Dermis blood vessel endothelial cell (primary cell): Measurements from ENCODE around the gene SLC39A11. TPM values are rescaled to one million over a fixed set of nuclear protein-coding genes. Genes with fewer than 3 reads are reported as not detected.
"Not testable (repeated sequence)": the region's sequence is repeated elsewhere in the genome, so short reads cannot be mapped to it uniquely, and the experiment has no call there.

ENCODE experiments used
- DNase-seq: peaks from one replicate; pipeline ENCODE4 v3.0.0; 2010
- total RNA-seq: library from RNA; depleted of rRNA; stranded (reverse); fragments of >200 nt; gene quantifications from 2 replicates; pipeline ENCODE4 v1.2.3, GENCODE V29; 2014

Gene SLC39A11
- total RNA-seq, 1 donor from 2014 or later = 17.4 TPM

DNA sequence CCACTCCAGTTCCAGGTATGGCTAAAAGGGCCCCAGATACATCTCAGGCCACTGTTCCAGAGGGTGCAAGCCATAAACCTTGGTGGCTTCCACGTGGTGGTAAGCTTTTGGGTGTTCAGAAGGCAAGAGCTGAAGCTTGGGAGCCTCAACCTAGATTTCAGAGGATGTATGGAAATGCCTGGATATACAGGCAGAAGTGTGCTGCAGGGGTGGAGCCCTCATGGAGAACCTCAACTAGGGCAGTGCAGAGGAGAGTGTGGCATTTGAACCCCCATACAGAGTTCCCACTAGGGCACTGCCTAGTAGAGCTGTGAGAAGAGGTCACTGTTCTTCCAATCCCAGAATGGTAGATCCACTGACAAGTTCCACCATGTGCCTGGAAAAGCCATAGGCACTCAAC is 267.3 kb downstream of the SLC39A11 start:
- DNase-seq = no peak

DNA sequence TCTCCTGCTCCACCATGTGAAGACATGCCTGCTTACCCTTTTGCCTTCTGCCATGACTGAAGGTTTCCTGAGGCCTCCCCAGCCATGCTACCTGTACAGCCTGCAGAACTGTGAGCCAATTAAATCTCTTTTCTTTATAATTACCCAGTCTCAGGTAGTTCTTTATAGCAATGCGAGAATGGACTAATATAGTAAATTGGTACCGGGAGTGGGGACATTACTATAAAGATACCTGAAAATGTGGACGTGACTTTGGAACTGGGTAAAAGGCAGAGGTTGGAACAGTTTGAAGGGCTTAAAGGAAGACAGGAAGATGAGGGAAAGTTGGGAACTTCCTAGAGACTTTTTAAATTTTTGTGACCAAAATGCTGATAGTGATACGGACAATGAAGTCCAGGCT is 268.2 kb downstream of the SLC39A11 start:
- DNase-seq = not testable (repeated sequence)

DNA sequence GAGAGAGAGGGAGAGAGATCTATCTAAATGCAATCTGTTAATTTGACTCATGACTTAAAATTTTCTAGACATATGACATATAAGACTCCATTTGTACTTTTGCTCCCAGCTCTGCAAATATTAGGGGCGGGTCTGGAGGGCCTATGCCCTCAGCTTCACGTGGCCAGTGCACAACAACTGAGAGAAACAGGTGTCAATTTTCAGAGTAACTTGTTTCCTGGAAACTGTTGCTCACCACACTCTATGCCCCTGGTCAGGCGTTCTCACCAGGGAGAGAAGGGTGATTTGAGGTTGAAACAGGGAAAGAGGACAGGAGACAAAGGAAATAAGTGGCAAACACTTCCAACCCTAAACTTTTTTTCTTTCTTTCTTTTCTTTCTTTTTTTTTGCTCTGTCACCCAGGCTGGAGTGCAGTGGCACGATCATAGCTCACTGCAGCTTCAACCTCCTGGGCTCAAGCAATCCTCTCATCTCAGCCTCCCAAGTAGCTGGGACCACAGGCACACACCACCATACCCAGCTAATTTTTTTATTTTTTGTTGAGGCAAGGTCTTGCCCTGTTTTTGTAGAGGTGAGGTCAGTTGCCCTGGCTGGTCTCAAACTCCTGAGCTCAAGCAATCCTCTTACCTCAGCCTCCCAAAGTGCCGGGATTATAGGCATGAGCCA is 270.0 kb downstream of the SLC39A11 start:
- DNase-seq = no peak

DNA sequence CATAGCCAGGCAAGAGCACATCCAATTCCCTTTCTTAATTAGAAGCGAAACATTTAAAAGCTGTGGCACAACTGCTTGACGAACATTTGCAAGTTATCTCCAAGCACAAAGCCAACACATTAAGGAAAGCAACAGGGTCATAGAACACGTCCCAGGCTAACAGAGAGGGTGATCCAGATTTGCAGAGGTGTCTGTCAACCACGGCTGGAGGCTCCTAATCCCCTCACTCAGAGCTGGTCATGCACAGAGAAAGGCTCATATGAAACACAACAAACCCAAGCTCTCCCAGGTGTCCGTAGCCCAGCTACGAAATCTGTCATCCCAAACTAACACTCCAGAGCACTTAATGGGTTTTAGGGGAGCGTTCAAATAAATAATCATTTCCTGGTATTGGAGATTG is 276.1 kb downstream of the SLC39A11 start:
- DNase-seq = no peak

DNA sequence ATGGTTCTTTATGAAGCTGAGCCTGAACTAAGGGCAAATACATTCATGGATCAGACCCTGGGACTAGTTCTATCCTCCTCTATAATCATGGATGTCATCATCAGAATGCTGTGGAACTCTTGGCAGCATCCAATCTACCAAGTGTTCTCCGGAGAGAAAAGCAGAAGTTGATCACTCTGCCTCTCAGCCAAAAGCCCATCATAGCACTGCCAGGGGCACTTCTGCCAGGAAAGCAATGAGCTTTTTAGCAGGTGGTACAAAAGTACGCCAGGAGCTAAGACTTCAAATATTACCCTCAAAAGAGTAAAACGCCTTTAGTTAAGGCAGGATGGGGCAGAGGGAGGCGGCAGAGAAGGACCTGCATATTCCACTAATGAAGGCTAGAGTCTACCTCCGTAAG is 279.0 kb downstream of the SLC39A11 start:
- no peak for DNase-seq

DNA sequence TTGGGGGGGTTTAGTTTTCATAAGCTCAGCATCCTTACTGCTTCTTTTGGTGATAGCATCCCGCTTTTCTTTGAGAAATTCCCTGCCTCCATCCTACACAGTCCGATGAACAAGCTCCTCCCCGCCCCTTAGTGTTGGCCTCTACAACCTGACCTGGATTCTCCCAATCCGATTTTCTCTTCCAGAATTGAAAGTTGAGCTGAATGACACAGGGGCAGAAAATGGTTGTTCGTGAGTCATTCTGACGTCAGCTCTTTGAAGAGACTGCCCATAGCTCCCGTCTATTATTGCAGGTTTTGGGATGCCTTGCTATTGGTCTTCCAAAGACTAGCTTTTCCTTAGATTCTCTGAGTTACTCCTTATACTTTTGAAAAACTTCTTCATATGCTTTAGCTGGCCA is 279.7 kb downstream of the SLC39A11 start:
- DNase-seq = no peak

DNA sequence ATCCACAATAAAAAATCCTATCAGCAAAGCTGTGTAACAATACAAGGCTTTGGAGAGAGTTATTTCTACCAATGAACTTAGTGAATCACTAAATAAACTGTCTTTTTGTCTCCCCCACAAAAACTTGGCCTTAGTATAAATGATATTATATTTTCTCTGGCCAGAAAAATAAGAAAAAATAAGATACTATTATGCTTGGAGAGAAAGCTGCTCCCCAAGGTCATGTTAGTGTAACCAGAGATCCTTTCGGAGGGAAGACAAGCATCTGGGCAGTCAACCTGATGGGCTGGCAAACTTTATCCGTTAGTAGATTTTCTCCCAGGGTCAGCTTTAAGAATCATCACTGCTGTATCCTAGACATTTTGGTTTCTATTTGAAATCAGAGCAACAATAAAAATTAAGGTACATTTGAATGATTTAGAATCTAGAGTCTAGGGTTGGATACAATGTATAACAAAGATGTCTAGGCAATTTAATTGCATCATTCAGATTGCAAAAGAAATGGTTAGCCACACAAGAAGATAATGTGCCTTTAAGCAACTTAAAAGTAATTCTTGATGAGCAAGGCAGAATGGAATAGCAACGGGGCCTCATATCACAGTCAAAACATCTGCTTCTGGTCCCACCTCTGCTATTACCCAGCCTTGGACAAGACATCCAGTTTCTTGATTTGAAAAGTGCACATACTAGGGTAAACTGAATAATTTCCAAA is 280.4 kb downstream of the SLC39A11 start:
- DNase-seq = no peak

DNA sequence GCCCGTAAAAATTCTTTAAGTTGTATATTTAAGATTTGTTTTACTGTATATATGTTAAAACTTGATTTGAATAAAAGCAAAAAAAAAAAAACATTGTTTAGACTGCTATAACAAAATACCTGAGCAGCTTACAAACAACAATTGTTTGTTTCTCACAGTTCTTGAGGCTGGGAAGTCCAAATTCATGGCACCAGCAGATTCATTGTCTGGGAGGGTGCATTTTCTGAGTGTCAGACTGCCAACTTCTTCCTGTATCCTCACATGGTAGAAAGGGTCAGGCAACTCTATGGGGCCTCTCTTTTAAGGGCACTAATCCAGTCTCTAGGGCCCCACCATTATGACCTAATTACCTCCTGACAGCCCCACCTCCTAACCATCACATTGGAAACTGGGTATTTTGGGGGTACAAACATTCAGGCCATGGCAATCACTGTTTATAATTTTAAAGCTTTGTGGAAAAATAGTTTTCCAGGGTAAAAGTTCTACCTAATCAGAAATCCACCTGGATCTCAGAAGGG is 281.4 kb downstream of the SLC39A11 start:
- DNase-seq = no peak

DNA sequence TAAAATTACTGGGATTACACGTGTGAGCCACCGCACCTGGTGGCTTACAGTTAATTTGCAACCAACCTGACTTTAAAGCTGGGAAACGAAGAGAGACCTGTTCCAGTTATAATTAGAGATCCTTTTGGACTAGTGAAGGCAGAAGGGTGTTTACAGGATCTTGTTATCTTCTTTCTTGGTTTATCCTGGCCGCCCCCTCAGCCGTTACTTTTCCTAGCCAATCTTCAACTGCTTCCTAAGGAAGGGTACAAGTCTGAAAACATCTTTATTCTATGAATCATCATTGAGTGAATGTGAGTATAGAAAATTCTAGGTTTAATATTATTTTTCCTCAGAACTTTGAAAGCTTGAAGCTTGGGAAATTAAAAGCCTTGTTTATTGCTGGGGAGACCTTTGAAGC is 286.5 kb downstream of the SLC39A11 start:
- DNase-seq = no peak

DNA sequence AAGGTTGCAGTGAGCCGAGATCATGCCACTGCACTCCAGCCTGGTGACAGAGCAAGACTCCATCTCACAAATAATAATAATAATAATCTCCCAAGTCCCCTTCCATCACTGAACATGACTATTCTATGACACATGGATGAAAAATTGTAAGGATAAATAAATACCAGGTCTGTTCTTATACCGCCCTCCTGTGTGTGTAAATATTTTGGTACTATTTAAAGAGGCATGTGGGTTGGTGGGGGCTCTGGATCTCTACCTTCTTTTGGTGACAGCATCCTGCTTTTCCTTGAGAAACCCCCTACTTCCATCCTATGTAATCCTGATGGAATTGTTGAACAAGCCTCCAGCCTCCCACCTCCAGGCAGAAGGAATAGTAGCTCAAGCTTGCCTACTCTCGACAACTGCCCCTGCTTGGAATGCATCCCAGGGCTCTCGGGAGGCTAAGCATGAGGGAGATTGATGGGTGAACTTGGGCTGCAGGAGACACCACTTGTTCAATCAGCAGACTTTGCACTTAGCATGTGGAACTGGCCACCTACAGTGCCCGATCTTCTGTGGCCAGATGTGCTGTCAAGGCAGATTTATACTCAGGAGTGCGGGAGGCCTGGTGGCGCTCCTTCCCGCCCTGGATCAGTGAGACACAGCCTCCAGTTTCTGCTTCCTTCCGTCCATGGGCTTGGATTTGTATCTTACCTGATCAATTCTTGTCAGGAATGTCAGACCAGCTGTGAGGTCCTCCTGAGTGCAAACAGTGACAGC is 287.4 kb downstream of the SLC39A11 start:
- no peak for DNase-seq

DNA sequence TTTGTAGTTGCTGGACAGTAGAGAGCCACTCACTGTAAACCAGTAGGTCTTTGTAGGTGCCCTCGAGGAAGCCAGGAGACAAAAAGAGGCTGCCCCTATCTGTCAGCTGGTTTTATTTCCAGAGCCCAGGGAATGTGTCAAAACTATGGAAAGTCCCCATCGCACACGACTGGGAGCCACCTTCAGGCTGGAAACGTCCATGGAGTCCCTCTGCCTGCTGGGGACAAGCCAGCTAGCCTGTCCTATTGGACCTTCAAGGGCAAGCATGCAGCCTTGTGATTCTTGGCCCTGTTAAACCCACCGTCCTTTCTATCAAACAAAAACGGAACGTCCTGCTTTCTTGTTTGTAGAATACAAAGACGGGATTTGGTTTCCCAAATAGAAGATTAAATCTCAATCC is 289.8 kb downstream of the SLC39A11 start:
- DNase-seq = no peak

DNA sequence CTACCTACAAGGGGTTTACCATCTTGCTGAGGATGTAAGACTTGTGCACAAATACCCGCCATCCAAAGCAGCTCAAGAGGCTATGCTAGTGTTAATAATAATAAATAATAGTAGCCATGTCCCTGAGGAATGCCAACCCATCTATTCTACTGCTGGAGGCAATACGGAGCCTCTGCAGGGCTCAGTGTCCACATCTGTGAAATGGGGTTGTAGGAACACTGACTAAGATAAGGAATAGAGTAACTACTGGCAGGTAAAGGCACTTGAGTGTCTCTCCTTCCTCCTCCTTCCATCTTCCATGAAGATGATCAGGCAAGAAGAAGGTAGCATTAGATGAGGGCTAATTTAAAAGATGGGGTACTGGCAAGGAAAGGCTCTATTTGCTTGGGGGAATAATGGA is 295.3 kb downstream of the SLC39A11 start:
- DNase-seq = no peak

DNA sequence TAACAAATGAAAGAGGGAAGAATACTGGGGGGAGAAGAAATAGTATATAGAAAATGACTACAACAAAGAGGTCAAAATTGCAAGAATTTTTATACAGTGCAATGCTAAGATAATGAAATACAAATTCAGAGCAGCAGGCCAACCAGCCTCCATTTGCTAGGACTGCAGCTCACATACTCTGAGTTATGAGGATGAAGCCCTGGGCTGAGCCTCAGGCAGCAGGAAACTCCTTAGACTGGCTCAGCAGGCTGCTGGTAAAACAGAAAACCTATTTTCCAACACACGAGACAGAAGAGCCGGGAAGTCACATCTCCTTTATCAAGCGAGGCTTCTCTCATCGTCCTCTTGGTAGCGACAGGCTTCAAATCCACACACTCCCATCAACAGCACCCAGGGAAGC is 296.5 kb downstream of the SLC39A11 start:
- DNase-seq = no peak

DNA sequence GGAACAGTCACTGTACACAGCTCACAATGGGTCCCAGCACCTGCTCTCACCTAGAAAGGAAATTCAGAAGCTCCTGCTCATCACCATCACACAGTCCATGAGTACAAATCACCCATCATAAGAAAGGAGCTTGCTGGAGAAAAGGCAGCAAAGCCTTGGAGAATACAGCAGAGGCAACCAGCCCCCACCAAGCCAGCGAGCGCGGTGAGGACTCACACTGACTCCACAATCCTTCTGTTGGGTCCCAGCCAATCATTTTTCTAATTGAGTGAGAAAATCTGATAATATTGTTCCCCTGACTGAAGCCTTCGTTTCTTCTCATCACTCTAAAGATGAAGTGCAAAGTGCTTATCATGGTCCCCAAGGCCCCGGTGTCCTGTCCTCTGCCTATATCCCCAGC is 298.3 kb downstream of the SLC39A11 start:
- DNase-seq = no peak

DNA sequence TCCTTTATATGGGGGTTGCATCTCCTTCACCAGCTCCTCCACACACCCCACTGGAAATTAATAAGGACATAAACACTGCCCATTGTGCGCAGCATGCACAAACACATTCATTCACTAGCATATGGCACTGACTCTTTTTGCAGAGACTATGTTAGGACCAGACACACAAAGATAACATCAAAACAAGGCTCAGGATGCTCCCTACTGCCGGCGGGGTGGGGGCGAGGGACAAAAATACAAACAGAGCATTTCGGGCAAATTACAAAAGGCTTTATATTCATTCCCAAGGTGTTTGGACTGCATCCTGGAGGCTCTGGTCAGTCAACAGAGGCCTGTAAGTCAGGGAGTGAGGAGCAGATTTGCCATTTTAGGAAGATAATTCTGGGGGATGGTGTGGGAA is 299.7 kb downstream of the SLC39A11 start:
- DNase-seq = no peak

DNA sequence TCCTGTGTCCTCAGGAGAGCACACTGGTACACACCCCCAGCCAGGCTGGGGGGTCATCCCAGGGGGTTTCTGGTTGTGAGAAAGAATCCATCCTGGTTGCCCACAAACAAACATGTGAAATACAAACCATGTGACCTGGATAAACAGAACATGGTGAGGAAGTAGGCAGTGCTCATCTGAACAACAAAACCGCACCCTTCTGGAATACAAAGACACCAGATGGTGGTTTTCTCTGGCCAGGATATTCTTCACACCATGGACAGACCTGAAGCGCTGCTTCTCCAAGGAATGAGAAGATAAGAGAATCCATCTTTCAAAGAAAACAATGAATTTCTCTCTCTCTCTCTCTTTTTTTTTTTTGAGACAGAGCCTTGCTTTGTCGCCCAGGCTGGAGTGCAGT is 302.3 kb downstream of the SLC39A11 start:
- DNase-seq = no peak

DNA sequence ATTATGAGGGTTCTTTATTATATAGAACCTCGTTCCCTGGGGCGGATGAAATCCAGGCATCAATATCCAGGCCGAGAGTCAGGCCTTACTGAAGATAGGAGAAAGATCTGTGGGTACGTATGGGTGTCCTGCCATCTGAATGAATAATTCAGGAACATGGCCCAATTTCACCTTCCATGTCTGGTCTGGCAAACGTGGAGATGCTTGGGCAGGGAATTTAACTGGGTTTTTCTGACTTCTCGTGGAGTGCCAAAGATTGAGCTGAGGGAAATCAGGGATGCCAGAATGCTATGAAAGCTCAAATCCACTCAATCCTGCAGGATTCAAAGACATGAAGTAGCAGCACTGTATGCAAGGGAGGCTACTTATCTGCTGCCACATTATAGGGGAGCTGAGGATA is 302.8 kb downstream of the SLC39A11 start:
- no peak for DNase-seq

DNA sequence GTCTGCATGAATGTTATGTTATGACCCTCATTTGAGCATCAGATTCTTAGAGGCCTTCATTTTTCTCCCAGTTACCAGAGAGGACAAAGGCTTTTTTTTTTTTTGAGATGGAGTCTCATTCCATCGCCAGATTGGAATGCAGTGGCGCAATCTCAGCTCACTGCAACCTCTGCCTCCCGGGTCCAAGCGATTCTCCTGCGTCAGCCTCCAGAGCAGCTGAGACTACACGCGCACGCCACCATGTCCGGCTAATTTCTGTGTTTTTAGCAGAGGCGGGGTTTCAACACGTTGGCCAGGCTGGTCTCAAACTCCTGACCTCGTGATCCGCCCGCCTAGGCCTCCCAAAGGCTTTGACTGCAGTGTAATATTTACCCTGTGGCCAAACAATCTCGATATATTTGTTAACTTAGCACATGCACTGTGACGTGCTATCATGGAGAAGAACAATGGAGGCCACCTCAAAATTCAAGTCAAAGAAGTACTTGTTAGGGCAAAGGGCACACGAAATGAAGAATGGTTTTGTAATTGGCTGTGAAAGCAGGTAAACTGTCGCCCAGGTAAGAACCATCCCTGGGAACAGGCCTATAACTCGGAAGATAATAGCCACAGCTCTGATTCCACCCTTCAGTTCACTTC is 303.4 kb downstream of the SLC39A11 start:
- DNase-seq = no peak

DNA sequence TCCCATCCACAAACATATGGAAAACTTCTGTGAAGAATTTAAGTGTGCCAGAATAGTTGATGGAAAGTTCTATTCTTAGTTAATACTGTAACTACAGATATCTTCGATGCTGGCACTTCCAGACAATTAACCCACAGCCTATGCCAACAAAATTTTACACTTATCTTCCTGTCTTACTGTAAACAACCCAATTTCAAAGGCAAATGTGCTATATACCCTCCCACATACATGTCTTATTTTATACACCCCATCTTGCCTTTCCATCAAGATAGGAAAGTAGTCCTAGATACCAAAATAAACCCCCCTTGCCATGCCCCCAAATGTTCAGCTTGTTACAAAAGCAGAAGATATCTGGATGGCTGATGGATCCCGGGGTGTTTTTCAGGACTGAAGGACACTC is 306.3 kb downstream of the SLC39A11 start:
- DNase-seq = no peak

DNA sequence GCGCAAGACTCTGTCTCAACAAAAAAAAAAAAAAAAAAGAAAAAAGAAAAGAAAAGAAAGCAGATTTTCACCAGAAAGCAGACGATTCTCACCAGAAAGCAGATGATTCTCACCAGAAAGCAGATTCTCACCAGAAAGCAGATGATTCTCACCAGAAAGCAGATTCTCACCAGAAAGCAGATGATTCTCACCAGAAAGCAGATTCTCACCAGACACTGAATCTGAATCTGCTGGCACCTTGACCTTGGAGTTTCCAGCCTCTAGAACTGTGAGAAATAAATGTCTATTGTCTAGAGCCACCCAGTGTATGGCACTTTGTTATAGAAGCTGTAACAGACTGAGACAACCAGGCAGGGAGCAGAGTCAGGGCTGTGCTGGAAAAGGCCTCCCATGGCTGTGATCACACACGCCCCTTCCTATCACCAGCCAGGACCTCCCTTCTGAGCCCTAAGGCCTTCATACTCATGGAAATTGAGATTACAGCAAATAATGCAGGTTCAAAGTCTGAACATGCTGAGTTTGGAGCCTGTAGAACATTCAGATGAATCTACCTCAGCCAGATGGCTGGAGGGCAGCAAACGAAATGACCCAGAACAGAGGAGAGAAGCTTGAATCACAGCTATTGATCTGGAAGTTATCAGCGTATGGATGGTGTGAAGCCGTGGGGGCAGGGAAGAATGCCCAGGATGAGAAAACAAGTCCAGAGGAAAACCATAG is 309.3 kb downstream of the SLC39A11 start:
- no peak for DNase-seq

DNA sequence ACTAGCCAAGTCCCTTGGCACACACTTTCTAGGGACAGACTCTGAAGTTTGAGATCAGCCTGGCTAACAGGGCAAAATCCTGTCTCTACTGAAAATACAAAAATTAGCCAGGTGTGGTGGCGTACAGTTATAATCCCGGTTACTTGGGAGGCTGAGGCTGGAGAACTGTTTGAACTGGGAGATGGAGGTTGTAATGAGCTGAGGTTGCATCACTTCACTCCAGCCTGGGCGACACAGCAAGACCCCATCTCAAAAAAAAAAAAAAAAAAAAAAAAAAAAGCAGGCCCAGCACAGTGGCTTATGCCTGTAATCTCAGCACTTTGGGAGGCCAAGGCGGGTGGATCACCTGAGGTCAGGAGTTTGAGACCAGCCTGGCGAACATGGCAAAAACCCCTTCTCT is 310.1 kb downstream of the SLC39A11 start:
- not testable (repeated sequence) for DNase-seq
